ENCODE results near the gene LPCAT1.

DNA sequence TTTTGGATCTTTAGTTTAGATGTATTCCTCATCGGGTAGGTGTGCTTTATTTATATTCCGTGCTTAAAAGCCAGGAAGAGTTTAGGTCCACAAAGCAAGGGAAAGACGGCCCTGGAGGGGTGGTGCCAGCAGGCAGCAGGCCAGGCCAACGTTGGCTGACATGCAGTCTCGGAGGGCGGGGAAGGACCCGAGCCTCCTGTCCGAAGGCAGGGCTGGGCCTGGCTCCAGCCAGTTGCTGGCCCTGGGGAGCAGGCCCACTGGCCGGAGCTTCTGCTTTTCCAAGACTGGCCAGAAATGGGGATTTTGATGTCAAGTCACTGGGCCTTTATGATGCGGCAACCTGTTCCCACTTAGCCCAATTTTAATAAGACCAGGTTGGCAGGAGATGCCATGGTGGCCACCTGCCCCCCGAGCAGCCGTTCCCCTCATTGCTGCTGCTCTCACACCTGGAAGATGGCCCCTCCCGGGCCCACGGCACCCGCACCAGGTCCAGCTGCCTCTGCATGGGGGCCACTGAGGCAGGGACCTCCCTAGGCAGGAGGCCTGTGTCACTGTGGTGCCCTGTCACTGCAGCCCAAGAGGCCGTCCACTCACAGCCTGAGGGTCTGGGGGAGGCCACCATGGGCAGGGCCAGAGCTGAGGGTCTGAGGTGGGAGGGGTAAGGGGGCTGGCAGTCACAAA is 23.2 kb downstream of the LPCAT1 start:
- TF ChIP-seq, protein P1, sequence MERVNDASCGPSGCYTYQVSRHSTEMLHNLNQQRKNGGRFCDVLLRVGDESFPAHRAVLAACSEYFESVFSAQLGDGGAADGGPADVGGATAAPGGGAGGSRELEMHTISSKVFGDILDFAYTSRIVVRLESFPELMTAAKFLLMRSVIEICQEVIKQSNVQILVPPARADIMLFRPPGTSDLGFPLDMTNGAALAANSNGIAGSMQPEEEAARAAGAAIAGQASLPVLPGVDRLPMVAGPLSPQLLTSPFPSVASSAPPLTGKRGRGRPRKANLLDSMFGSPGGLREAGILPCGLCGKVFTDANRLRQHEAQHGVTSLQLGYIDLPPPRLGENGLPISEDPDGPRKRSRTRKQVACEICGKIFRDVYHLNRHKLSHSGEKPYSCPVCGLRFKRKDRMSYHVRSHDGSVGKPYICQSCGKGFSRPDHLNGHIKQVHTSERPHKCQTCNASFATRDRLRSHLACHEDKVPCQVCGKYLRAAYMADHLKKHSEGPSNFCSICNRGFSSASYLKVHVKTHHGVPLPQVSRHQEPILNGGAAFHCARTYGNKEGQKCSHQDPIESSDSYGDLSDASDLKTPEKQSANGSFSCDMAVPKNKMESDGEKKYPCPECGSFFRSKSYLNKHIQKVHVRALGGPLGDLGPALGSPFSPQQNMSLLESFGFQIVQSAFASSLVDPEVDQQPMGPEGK (CRISPR knock-in tag; IDR thresholded peaks at IDR 0.05; ENCODE audit: borderline replicate concordance): no peak
- TF ChIP-seq GLIS3 (CRISPR knock-in tag; IDR thresholded peaks at IDR 0.05): no peak
- TF ChIP-seq POU6F1 (CRISPR knock-in tag; IDR thresholded peaks at IDR 0.05; ENCODE audit: borderline replicate concordance, low read depth): no peak
- no peak for TF ChIP-seq TSHZ2 (CRISPR knock-in tag; IDR thresholded peaks at IDR 0.05)
- TF ChIP-seq PPARA (CRISPR knock-in tag; IDR thresholded peaks at IDR 0.05; ENCODE audit: borderline replicate concordance): no peak
- TF ChIP-seq ZFP3 (CRISPR knock-in tag; IDR thresholded peaks at IDR 0.05): no peak
- no peak for TF ChIP-seq RARB (CRISPR knock-in tag; IDR thresholded peaks at IDR 0.05)
- TF ChIP-seq ESRRG (CRISPR knock-in tag; IDR thresholded peaks at IDR 0.05): no peak
- TF ChIP-seq ISL1 (CRISPR knock-in tag; IDR thresholded peaks at IDR 0.05): no peak
- no peak for TF ChIP-seq ZNF8 (CRISPR knock-in tag; IDR thresholded peaks at IDR 0.05)
- TF ChIP-seq ARNTL (CRISPR knock-in tag; IDR thresholded peaks at IDR 0.05; ENCODE audit: borderline replicate concordance, low read depth): no peak
- TF ChIP-seq TOX (CRISPR knock-in tag; IDR thresholded peaks at IDR 0.05; ENCODE audit: borderline replicate concordance): no peak
- no peak for TF ChIP-seq TCF4 (CRISPR knock-in tag; IDR thresholded peaks at IDR 0.05; ENCODE audit: borderline replicate concordance)
